Esophagus mucosa (tissue), 1 donor: ENCODE results near the gene SEC24B. TPM values are rescaled to one million over a fixed set of nuclear protein-coding genes. Genes with fewer than 3 reads are reported as not detected.
"Not testable (repeated sequence)": the region's sequence is repeated elsewhere in the genome, so short reads cannot be mapped to it uniquely, and the experiment has no call there.

Experiments
- ATAC-seq: fragments of 200-7000 bp; cut with Tn5 transposase; one replicate; pipeline ENCODE4 v1.9.1; 2020
- total RNA-seq: library from RNA; stranded (reverse); gene quantifications from one replicate; pipeline ENCODE4 v1.2.4, GENCODE V29; 2023
- donor health status: DM: yes; HTN: yes; CAD: no.

The SEC24B gene
- total RNA-seq, 1 donor from 2014 or later, result 23.1 TPM

DNA sequence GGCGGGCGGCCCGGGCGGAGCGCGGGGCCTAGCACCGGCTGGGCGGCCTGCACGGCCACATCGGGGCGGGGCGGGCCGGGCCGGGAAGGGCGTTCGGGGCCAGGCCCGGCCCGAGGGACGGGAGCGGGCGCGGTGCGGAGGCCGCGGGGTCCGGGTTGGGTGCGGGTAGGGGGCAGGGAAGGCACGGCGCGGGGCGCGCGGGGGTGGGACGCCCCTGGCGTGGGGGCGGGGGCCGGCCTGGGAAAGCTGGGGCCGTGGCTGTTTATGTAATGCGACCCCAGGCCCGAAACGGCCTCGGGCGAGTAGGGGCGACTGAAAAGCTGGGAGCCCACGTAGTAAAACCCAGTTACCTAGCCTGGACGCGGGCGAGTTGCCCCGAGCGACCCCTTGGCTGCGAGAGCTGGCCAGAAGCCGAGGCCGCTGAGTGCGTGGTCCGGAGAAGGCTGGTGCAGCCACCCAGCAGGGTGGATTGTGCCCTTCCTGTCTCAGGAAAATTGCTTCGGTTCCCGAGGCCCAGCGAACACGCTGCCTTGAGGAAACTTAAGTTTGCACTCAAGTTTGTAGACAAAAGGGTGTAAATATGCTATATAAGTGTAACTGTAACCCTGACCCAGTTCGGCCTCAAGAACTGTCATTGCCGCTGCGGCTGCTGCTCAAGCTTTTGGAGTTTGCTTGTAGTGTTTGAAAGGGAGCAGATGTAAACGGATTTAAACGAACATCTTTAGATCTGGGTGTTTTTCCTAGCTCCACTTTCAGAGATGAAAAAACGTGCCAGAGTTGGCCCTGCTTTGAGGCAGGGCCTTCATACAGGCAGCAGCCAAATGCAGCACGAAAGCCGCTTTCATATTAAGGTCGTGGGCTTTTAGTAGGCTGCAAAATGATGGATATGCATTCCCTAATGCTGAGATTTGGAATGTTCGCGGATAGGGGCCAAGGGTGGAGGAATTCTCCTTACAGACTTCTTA, 674 bp downstream of the SEC24B start:
- peak; percentile 75 for ATAC-seq

GRCh38 chr4:109435635-109436034, 2.0 kb downstream of the SEC24B start:
- no peak for ATAC-seq

DNA sequence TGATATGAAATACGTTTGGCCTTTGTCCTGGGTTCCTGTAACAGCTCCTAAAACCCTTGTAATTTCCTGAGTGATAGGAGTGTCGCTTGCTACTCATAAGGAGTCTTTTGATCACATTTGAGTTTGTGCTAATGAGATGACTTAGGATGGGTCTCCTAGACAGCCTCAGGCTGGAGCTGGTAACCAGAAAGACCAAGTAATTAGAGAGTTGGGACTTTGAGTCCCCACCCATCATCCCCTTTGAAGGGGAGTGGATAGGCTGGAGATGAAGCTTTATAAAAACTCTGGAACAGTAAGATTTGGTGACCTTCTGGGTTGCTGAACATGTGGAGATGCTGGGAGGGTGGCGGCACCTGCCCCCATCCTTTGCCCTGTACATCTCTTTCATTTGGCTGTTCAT, 2.9 kb downstream of the SEC24B start:
- ATAC-seq, result no peak

DNA sequence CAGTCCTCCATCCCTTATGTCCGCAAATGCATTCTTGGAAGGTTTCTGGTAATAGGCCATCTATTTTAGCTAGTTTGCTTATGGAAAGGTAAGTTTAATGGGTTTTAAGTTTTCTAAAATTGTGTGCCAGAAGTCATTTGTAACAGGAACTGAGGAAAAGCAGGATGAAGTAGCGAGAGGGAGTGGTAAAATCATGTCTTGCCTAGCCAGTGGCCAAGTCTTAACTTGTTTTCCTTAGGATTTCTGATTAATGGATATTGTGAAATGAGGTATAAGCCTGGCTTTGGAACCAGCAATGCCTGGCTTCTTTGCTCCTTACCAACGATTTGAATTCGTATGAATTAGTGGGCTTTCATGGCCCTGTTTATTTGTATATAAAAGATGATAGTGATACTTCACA, 7.3 kb downstream of the SEC24B start:
- peak; percentile 88 for ATAC-seq

GRCh38 chr4:109441862-109442458, 8.3 kb downstream of the SEC24B start:
- ATAC-seq, result peak; percentile 11

- no peak for ATAC-seq
Observed at GRCh38 chr4:109444182-109444844, 10.7 kb downstream of the SEC24B start.

DNA sequence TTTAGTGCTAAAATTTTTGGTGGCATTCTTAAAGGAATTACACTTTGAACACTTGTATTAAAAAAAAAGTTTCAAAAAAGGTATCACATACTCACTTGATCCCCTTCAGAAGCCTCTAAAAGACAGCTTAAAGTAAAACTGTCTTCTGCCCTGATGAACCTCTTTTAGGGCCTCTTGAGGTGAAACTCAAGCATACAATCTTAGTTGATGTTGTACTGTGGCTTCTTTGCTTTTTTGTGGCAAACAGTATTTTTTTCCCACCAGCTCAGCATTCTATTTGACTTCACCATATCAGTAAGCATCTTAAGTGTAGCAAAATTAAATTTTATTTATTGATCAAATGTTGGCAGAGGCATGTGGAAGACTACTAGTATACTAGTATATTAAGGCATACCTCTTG, 13.7 kb downstream of the SEC24B start:
- no peak for ATAC-seq

DNA sequence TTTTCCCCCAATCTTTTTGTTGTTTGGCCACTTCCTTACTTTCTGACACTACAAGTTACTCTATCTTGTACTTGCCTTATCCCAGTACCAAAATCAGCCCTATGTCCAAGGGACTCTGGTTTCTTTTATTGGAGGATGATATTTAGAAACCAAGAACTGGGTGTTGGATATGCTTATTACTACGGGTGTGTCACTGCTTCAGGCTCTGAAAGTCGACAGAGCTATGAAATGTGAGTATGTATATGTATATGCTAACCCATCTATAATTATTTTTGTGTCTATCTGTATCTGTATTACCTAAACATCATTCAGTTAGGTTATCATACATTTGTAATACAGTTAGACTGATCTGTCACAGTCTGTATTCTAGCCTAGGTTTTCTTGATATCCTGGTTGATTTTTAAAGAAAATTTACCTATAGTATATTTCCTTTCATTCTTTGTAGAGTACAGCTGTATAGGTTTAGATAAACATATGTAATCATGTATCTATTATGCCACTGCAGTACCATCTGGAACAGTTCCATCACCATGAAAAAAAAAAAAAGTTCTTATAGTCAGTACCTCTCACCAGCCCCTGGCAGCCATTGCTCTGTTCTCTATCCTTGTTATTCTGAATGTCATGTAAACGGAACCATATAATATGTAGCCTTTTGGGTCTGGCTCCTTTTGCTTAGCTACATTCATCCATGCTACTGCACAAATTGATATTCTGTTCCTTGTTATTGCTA, 18.1 kb downstream of the SEC24B start:
- peak; percentile 8 for ATAC-seq

GRCh38 chr4:109453110-109453509, 19.5 kb downstream of the SEC24B start:
- not testable (repeated sequence) for ATAC-seq

- ATAC-seq, result no peak
Observed at GRCh38 chr4:109462297-109462696, 28.7 kb downstream of the SEC24B start.

DNA sequence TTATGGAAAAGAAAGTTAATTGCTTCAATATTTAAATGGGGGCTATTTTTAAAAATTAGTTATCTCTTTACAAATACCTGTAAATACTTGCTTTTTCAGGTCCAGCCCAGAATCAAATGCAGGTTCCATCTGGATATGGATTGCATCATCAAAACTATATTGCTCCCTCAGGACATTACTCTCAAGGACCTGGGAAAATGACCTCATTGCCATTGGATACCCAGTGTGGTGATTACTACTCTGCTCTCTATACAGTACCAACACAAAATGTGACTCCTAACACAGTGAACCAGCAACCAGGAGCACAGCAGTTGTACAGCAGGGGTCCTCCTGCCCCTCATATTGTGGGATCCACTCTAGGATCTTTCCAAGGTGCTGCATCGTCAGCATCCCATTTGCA, 29.2 kb downstream of the SEC24B start:
- ATAC-seq, result no peak

DNA sequence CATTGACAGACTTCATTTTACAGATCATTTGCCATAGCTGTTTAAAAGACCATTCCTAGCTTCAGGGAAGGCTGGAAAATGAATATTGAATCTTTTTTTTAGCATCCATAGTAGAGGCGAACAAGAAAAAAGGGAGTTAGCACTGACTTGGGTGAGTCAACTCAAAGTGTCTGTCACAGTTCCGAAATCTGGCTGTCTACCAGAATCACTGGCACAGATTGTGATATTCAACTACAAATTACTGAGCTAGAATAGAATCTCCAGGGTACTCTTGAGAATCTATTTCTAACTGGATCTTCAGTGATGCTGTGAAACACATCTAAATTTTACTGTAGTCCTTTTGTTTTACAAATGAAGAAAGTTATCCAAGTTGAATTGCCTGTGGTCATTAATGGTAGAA, 31.5 kb downstream of the SEC24B start:
- no peak for ATAC-seq

DNA sequence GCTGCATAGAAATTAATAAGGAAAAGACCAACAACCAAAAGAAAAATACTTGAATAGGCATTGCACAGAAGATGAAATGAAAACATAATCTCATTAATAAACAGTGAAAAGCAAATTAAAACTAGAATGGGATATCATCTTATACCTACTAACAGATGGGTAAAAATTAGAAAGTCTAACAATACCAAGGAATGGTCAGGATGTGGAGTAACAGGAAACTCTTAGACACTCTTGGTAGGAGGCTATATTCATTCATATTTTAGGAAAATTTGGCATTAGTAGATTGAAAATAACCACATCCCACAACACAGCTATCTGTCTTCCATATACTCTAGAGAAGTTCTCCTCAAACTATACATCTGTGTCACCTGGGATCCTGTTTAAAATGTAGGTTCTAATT, 36.3 kb downstream of the SEC24B start:
- no peak for ATAC-seq

- ATAC-seq, result peak; percentile 73
Observed at GRCh38 chr4:109472343-109472761, 38.7 kb downstream of the SEC24B start.

DNA sequence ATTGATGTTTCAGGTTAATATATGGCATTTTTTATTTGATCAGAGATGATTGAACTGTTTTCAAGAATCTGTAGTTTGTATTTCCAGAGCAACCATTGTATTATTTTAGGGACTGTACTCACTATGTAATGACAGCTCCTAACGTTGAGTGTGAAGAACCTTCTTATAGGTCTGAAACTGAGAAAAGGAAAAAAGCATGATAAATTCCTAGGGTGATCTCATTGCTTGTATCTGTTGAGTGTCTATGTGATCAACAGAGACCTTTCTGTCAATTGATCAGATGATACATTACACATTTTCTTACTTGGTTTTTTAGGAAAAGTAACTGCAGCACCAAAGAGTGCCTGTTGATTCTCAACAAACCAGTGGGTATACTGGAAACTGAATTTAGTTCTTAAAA, 40.2 kb downstream of the SEC24B start:
- no peak for ATAC-seq

- ATAC-seq, result no peak
Observed at GRCh38 chr4:109486007-109486406, 52.4 kb downstream of the SEC24B start.

DNA sequence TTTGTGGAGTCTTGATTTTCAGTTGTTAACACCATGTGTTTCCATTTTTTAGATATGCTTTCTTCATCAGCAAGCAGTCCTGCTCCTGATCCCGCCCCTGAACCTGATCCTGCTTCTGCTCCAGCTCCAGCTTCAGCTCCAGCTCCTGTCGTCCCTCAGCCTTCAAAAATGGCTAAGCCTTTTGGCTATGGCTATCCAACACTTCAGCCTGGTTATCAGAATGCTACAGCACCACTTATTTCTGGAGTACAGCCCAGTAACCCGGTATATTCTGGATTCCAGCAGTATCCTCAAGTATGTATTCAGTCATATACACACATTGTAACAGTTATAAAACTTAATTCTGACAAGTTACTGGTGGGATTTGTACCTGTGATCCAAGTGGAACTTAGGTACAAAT, 60.9 kb downstream of the SEC24B start:
- ATAC-seq, result no peak

GRCh38 chr4:109495514-109495913, 61.9 kb downstream of the SEC24B start:
- ATAC-seq, result no peak

GRCh38 chr4:109496875-109497274, 63.3 kb downstream of the SEC24B start:
- no peak for ATAC-seq

DNA sequence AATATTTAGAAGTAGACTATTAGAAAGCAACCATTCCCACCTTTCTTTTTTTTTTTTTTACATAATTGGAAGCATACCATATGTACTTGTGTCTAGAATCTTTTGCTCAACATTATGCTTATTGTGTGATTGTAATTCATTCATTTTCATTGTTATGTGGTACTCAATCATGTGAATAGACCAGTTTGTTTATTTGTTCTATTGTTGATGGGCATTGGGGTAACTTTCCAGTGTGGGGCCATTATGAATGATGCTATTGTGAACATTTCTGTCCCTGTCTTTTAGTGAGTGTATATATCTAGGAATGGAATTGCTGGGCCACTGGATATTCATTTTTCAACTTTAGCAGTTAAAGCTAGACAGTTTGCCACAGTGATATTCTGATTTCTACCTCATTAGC, 63.9 kb downstream of the SEC24B start:
- ATAC-seq, result no peak

DNA sequence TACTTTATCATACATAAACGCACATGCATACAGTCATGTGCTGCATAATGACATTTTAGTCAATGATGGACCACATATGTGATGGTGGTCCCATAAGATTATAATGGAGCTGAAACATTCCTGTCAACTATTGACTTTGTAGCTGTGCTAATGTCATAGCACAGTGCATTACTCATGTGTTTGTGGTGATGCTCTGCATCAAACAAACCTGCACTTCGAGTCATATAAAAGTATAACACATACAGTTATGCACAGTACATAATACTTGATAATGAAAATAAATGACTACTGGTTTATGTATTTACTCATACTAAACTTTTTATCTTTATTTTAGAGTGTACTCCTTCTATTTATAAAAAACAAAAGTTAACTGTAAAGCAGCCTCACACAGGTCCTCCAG, 65.9 kb downstream of the SEC24B start:
- no peak for ATAC-seq

- no peak for ATAC-seq
Observed at GRCh38 chr4:109506890-109507289, 73.3 kb downstream of the SEC24B start.

- no peak for ATAC-seq
Observed at GRCh38 chr4:109510687-109511086, 77.1 kb downstream of the SEC24B start.
